ENCODE data around the gene PPP1R1A. TPM values are rescaled to one million over a fixed set of nuclear protein-coding genes. Genes with fewer than 3 reads are reported as not detected.
A peak's percentile ranks its signal among the peaks of the same experiment; 100 is the strongest.

The PPP1R1A gene
- not detected in 2 replicates for total RNA-seq
- 0.77 TPM for total RNA-seq (2013)
- polyA plus RNA-seq = not detected in 2 replicates
- not detected in 2 replicates for polyA minus RNA-seq

- CTCF ChIA-PET = interaction anchor here (1.7 kb wide), 1 partner anchor 8 kb away, joined by 9 read pairs; no protein-coding TSS in a partner anchor
- H3K4me3 ChIP-seq (ENCODE audit: control extremely low read depth in 1 of 5, extremely low read depth in 1 of 5, insufficient read depth in 1 of 5, low read depth in 2 of 5, low read length in 4 of 5) = peak within 1 kb of the TSS in 2 of 5 experiments; percentile 12 to 27
- no peaks in the 10 kb centered on the region for H3K79me2 ChIP-seq (ENCODE audit: control insufficient read depth, insufficient read depth, low read length)
- H3K4me1 Mint-ChIP-seq = peaks cover 7% of the 10 kb centered on the region
- TF ChIP-seq EZH2 (IDR thresholded peaks at IDR 0.05; ENCODE audit: borderline replicate concordance, insufficient read depth, low read depth, low read length, poor library complexity, severe bottlenecking) (peak; percentile 67), CTCF (IDR thresholded peaks at IDR 0.05) (no peak)
- H3K9ac ChIP-seq (ENCODE audit: low read length) = no peak within 1 kb of the TSS
- H3K27ac ChIP-seq (ENCODE audit: low read length in 2 of 2) = no peak within 1 kb of the TSS
- 6% methylated on average over 57 of the region's 77 CpGs for WGBS (ENCODE audit: insufficient coverage)
- peak within 1 kb of the TSS; percentile 68 for H3K4me3 Mint-ChIP-seq
- ATAC-seq (ENCODE audit: low read depth) (no peak), DNase-seq (peak; percentile 25)
- POLR2A ChIA-PET = no interaction called here
- H3K36me3 ChIP-seq (replicated peaks in 1 of 2; ENCODE audit: control extremely low read depth in 1 of 2, control insufficient read depth in 1 of 2, extremely low read depth in 1 of 2, insufficient read depth in 2 of 2, low read length in 1 of 2) = no peaks in the 10 kb centered on the region
- H2AFZ ChIP-seq (ENCODE audit: insufficient read depth, low read depth, low read length, poor library complexity, severe bottlenecking) = no peak within 1 kb of the TSS
- peak within 1 kb of the TSS; percentile 68 for H3K4me2 ChIP-seq (replicated peaks; ENCODE audit: low read depth, low read length, poor library complexity, severe bottlenecking)
- H3K27ac Mint-ChIP-seq = no peak within 1 kb of the TSS
- H3K9me3 Mint-ChIP-seq (ENCODE audit: insufficient read depth) = no peaks in the 10 kb centered on the region
- H3K4me1 ChIP-seq (ENCODE audit: control insufficient read depth in 2 of 2, insufficient read depth in 2 of 2, low read length in 2 of 2) = peaks cover 6 to 12% of the 10 kb centered on the region in 2 donors
- H4K20me1 ChIP-seq (ENCODE audit: control insufficient read depth, insufficient read depth, low read length, poor library complexity, severe bottlenecking) = no peaks in the 10 kb centered on the region
- intact Hi-C loops (cut with micrococcal nuclease) = no loop called here
- peaks cover 73% of the 10 kb centered on the region for H3K27me3 Mint-ChIP-seq
- H3K9me3 ChIP-seq (ENCODE audit: control extremely low read depth in 1 of 3, control insufficient read depth in 2 of 3, insufficient read depth in 1 of 3, low read length in 2 of 3) = no peaks in the 10 kb centered on the region
- peaks cover 0 to 66% (median 22%) of the 10 kb centered on the region in 4 experiments for H3K27me3 ChIP-seq (replicated peaks in 1 of 4; ENCODE audit: control extremely low read depth in 1 of 4, control insufficient read depth in 3 of 4, insufficient read depth in 4 of 4, low read length in 3 of 4)
Observed at GRCh38 chr12:54588110-54588889, at the start of gene PPP1R1A. Gene PPP1R1A (minus strand): TSS chr12:54588659. CDS start chr12:54588488, 171 bp downstream.

GRCh38 chr12:54634795-54635194, 46.3 kb upstream of the PPP1R1A start, which contains the start of gene LACRT:
Gene LACRT (minus strand): TSS chr12:54634895. CDS start chr12:54634841, 54 bp downstream.
- H3K27me3 ChIP-seq (replicated peaks in 1 of 4; ENCODE audit: control extremely low read depth in 1 of 4, control insufficient read depth in 3 of 4, insufficient read depth in 4 of 4, low read length in 3 of 4) = peaks cover 0 to 7% (median 0%) of the 10 kb centered on the region in 4 experiments
- H4K20me1 ChIP-seq (ENCODE audit: control insufficient read depth, insufficient read depth, low read length, poor library complexity, severe bottlenecking) = no peaks in the 10 kb centered on the region
- H3K27me3 Mint-ChIP-seq = peaks cover 33% of the 10 kb centered on the region
- H3K4me3 Mint-ChIP-seq = no peak within 1 kb of the TSS
- no peak within 1 kb of the TSS for H3K4me3 ChIP-seq (ENCODE audit: control extremely low read depth in 1 of 5, extremely low read depth in 1 of 5, insufficient read depth in 1 of 5, low read depth in 2 of 5, low read length in 4 of 5)
- TF ChIP-seq CTCF (IDR thresholded peaks at IDR 0.05) (no peak), EZH2 (IDR thresholded peaks at IDR 0.05; ENCODE audit: borderline replicate concordance, insufficient read depth, low read depth, low read length, poor library complexity, severe bottlenecking) (no peak)
- no peaks in the 10 kb centered on the region for H3K79me2 ChIP-seq (ENCODE audit: control insufficient read depth, insufficient read depth, low read length)
- ChIA-PET POLR2A (no interaction called here), CTCF (no interaction called here)
- peaks cover 2% of the 10 kb centered on the region for H3K9me3 Mint-ChIP-seq (ENCODE audit: insufficient read depth)
- WGBS (ENCODE audit: insufficient coverage) = no CpG with 5 or more reads among the region's 2 CpGs
- H3K9ac ChIP-seq (ENCODE audit: low read length) = no peak within 1 kb of the TSS
- H3K4me1 ChIP-seq (ENCODE audit: control insufficient read depth in 2 of 2, insufficient read depth in 2 of 2, low read length in 2 of 2) = no peaks in the 10 kb centered on the region
- ATAC-seq (ENCODE audit: low read depth) (no peak), DNase-seq (no peak)
- H3K27ac Mint-ChIP-seq = peak within 1 kb of the TSS; percentile 11
- H3K36me3 ChIP-seq (replicated peaks in 1 of 2; ENCODE audit: control extremely low read depth in 1 of 2, control insufficient read depth in 1 of 2, extremely low read depth in 1 of 2, insufficient read depth in 2 of 2, low read length in 1 of 2) = no peaks in the 10 kb centered on the region
- peaks cover 0 to 2% (median 0%) of the 10 kb centered on the region in 3 donors for H3K9me3 ChIP-seq (ENCODE audit: control extremely low read depth in 1 of 3, control insufficient read depth in 2 of 3, insufficient read depth in 1 of 3, low read length in 2 of 3)
- intact Hi-C loops (cut with micrococcal nuclease) = no loop called here
- H3K4me1 Mint-ChIP-seq = no peaks in the 10 kb centered on the region
- H3K27ac ChIP-seq (ENCODE audit: low read length in 2 of 2) = no peak within 1 kb of the TSS
- no peak within 1 kb of the TSS for H3K4me2 ChIP-seq (replicated peaks; ENCODE audit: low read depth, low read length, poor library complexity, severe bottlenecking)
- H2AFZ ChIP-seq (ENCODE audit: insufficient read depth, low read depth, low read length, poor library complexity, severe bottlenecking) = no peak within 1 kb of the TSS

Data from B cell (primary cell).